Smooth muscle cell (in vitro differentiated cells): ENCODE results near the gene UPP2. TPM values are rescaled to one million over a fixed set of nuclear protein-coding genes. Genes with fewer than 3 reads are reported as not detected.

ENCODE experiments used
- DNase-seq: peaks from one replicate; lab custom pipeline; 2025; ENCODE audit not compliant: unreplicated experiment; lab: John Stamatoyannopoulos, UW
- H2AFZ ChIP-seq: fragments of 200-600 bp; sonication (generic); 2 replicates; pipeline ENCODE4 v1.6.0; 2016; ENCODE audit warnings: antibody characterized with exemption, low read depth, mild to moderate bottlenecking
- H3F3A ChIP-seq: fragments of 200-600 bp; sonication (generic); 2 replicates; pipeline ENCODE4 v1.6.0; 2017; ENCODE audit warnings: antibody characterized with exemption, low read depth
- H3K27ac ChIP-seq: fragments of 200-600 bp; sonication (generic); 2 replicates; pipeline ENCODE4 v1.5.1; 2016; ENCODE audit warnings: low read depth, mild to moderate bottlenecking
- H3K27me3 ChIP-seq: fragments of 200-600 bp; sonication (generic); 2 replicates; pipeline ENCODE4 v1.6.1; 2016; ENCODE audit warnings: low read depth, mild to moderate bottlenecking
- H3K36me3 ChIP-seq: fragments of 200-600 bp; sonication (generic); 2 replicates; pipeline ENCODE4 v1.5.1; 2016; ENCODE audit warnings: low read depth
- H3K4me1 ChIP-seq: fragments of 200-600 bp; sonication (generic); 2 replicates; pipeline ENCODE4 v1.5.1; 2016; ENCODE audit warnings: low read depth
- H3K4me2 ChIP-seq: fragments of 200-600 bp; sonication (generic); 2 replicates; pipeline ENCODE4 v1.6.0; 2016; ENCODE audit warnings: mild to moderate bottlenecking
- H3K4me3 ChIP-seq: fragments of 200-600 bp; sonication (generic); 2 replicates; pipeline ENCODE4 v1.5.1; 2016; ENCODE audit warnings: mild to moderate bottlenecking
- H3K79me2 ChIP-seq: fragments of 200-600 bp; sonication (generic); 2 replicates; pipeline ENCODE4 v1.6.0; 2016; ENCODE audit warnings: low read depth, mild to moderate bottlenecking
- H3K9ac ChIP-seq: fragments of 200-600 bp; sonication (generic); 2 replicates; pipeline ENCODE4 v1.6.0; 2016; ENCODE audit warnings: low read depth
- H3K9me3 ChIP-seq: fragments of 200-600 bp; sonication (generic); replicated peaks from 2 replicates; pipeline ENCODE4 v1.5.1; 2016; ENCODE audit warnings: low read depth
- H4K20me1 ChIP-seq: fragments of 200-600 bp; sonication (generic); 2 replicates; pipeline ENCODE4 v1.6.0; 2016; ENCODE audit warnings: low read depth
- CTCF ChIP-seq: fragments of 200-600 bp; sonication (generic); IDR thresholded peaks from 2 replicates; pipeline ENCODE4 v1.5.1; 2017; ENCODE audit warnings: borderline replicate concordance, mild to moderate bottlenecking, antibody characterized with exemption; ENCODE audit not compliant: insufficient read depth, poor library complexity, severe bottlenecking
- WGBS: methylation state at CpG from one replicate; pipeline ENCODE4 v1.1.7; 2016; ENCODE audit warnings: low lambda C conversion rate; 5-methylcytosine and 5-hydroxymethylcytosine counted together
- polyA plus RNA-seq: library from polyadenylated mRNA; unstranded; fragments of >200 nt; fragmentation: Nextera tagmentation; extraction: Ambion mirVana; gene quantifications from 2 replicates; pipeline ENCODE4 v1.2.1, GENCODE V29; 2016
- total RNA-seq: library from RNA; depleted of rRNA; stranded (reverse); fragments of >200 nt; gene quantifications from 2 replicates; pipeline ENCODE4 v1.2.3, GENCODE V29; 2014

Gene UPP2
- total RNA-seq: 0.18 TPM in 1 of 2 replicates, not detected in the other
- not detected in 2 replicates for polyA plus RNA-seq

- no peak for TF ChIP-seq CTCF
- Histone ChIP-seq H3K9me3 (no peaks in the 10 kb centered on the region), H3K9ac (no peak within 1 kb of the TSS), H3K4me2 (no peak within 1 kb of the TSS), H3K36me3 (no peaks in the 10 kb centered on the region), H2AFZ (no peak within 1 kb of the TSS), H3K27me3 (no peaks in the 10 kb centered on the region), H3F3A (no peaks in the 10 kb centered on the region), H3K27ac (no peak within 1 kb of the TSS), H3K79me2 (no peaks in the 10 kb centered on the region), H4K20me1 (no peaks in the 10 kb centered on the region), H3K4me1 (no peaks in the 10 kb centered on the region), H3K4me3 (no peak within 1 kb of the TSS)
- no peak for DNase-seq
- WGBS: 96% methylated on average over 3 of the region's 3 CpGs
Measured at GRCh38 chr2:158101384-158101926, at the start of gene UPP2. TSS of gene UPP2 (plus strand) at chr2:158101876. CDS start at chr2:158102064, 188 bp downstream.

GRCh38 chr2:158052761-158053160, 48.9 kb upstream of the UPP2 start:
- no peak for DNase-seq
- no peak overlapping the region for H3K4me3 ChIP-seq
- H3K4me1 ChIP-seq: no peaks in the 10 kb centered on the region
- H3K27ac ChIP-seq: no peak overlapping the region
- H3K27me3 ChIP-seq: no peaks in the 10 kb centered on the region
- H3K4me2 ChIP-seq: no peak overlapping the region
- H2AFZ ChIP-seq: no peak overlapping the region
- H3F3A ChIP-seq: no peaks in the 10 kb centered on the region
- no peak overlapping the region for H3K9ac ChIP-seq
- TF ChIP-seq CTCF: no peak
- H3K79me2 ChIP-seq: no peaks in the 10 kb centered on the region
- H3K36me3 ChIP-seq: no peaks in the 10 kb centered on the region
- H3K9me3 ChIP-seq: no peaks in the 10 kb centered on the region
- H4K20me1 ChIP-seq: no peaks in the 10 kb centered on the region
- WGBS: 90% methylated on average over 2 of the region's 2 CpGs

- Histone ChIP-seq H3K4me3 (no peak overlapping the region), H3F3A (no peaks in the 10 kb centered on the region), H4K20me1 (no peaks in the 10 kb centered on the region), H3K4me2 (no peak overlapping the region), H3K4me1 (no peaks in the 10 kb centered on the region), H3K36me3 (no peaks in the 10 kb centered on the region), H3K27ac (no peak overlapping the region), H2AFZ (no peak overlapping the region), H3K27me3 (no peaks in the 10 kb centered on the region), H3K9me3 (no peaks in the 10 kb centered on the region), H3K9ac (no peak overlapping the region), H3K79me2 (no peaks in the 10 kb centered on the region)
- DNase-seq: no peak
- WGBS: 61% methylated on average over 2 of the region's 2 CpGs
- no peak for TF ChIP-seq CTCF
Measured at GRCh38 chr2:158056875-158057274, 44.8 kb upstream of the UPP2 start.

- Histone ChIP-seq H3K4me2 (peak overlapping the region; percentile 58), H4K20me1 (no peaks in the 10 kb centered on the region)
Measured at GRCh38 chr2:158060160-158060834, 41.4 kb upstream of the UPP2 start.

More at GRCh38 chr2:158060160-158060834, 41.4 kb upstream of the UPP2 start:
- Histone ChIP-seq H3K27ac (peak overlapping the region; percentile 66), H2AFZ (no peak overlapping the region), H3K79me2 (no peaks in the 10 kb centered on the region), H3K9me3 (no peaks in the 10 kb centered on the region), H3K4me3 (no peak overlapping the region), H3K27me3 (no peaks in the 10 kb centered on the region), H3K9ac (no peak overlapping the region), H3K36me3 (no peaks in the 10 kb centered on the region), H3F3A (no peaks in the 10 kb centered on the region), H3K4me1 (no peaks in the 10 kb centered on the region)
- DNase-seq: no peak
- no peak for TF ChIP-seq CTCF
- 85% methylated on average over 2 of the region's 2 CpGs for WGBS
